B cell (primary cell): ENCODE measurements around the gene COL13A1. TPM values are rescaled to one million over a fixed set of nuclear protein-coding genes. Genes with fewer than 3 reads are reported as not detected.

Experiments
- ATAC-seq: fragments of 200-7000 bp; cut with Tn5 transposase; one replicate; pipeline ENCODE4 v1.10.0; 2021; ENCODE audit warnings: low read depth, mild to moderate bottlenecking, moderate number of reproducible peaks, moderate library complexity
- CTCF ChIA-PET: fragments of 350-600 bp; sonication (Branson Sonifier 250); formaldehyde crosslinking; loops from one replicate; lab custom pipeline; 2021; ENCODE audit warnings: antibody characterized with exemption, inconsistent platforms; lab: Charles Lee
- POLR2A ChIA-PET: fragments of 350-600 bp; sonication (Branson Sonifier 250); formaldehyde crosslinking; loops from one replicate; lab custom pipeline; 2021; ENCODE audit warnings: antibody characterized with exemption; lab: Charles Lee
- DNase-seq: peaks from one replicate; pipeline ENCODE4 v3.0.0; 2013
- H2AFZ ChIP-seq: 2 replicates; pipeline ENCODE4 v1.6.1; 2012; ENCODE audit warnings: mild to moderate bottlenecking, low read depth, low read length; ENCODE audit not compliant: insufficient read depth, poor library complexity, severe bottlenecking
- H3K27ac ChIP-seq, 2 donors: 1 replicate in 1 of 2; 2 replicates in 1 of 2; pipeline ENCODE4 v1.5.1; 2012 to 2013; ENCODE audit warnings: low read length in 2 of 2, mild to moderate bottlenecking in 2 of 2, moderate library complexity in 1 of 2
- H3K27me3 ChIP-seq, 4 experiments: fragments of 200-600 bp in 1 of 4; sonication (generic) in 1 of 4; replicated peaks in 1 of 4; 1 replicate in 2 of 4; 2 replicates in 2 of 4; pipeline versions ENCODE4 v1.6.1 to v1.7.0; 2013 to 2016; ENCODE audit warnings: low read length in 3 of 4, mild to moderate bottlenecking in 2 of 4, mixed read lengths in 1 of 4, moderate library complexity in 1 of 4; ENCODE audit not compliant: insufficient read depth in 4 of 4, control insufficient read depth in 3 of 4; ENCODE audit errors: control extremely low read depth in 1 of 4
- H3K36me3 ChIP-seq, 2 experiments: replicated peaks in 1 of 2; 1 replicate in 1 of 2; 2 replicates in 1 of 2; pipeline versions ENCODE4 v1.6.1 to v1.7.1; 2013; ENCODE audit warnings: low read length in 1 of 2; ENCODE audit not compliant: insufficient read depth in 2 of 2, control insufficient read depth in 1 of 2; ENCODE audit errors: control extremely low read depth in 1 of 2, extremely low read depth in 1 of 2
- H3K4me1 ChIP-seq, 2 donors: fragments of 200-600 bp in 1 of 2; sonication (generic) in 1 of 2; 1 replicate in 1 of 2; 2 replicates in 1 of 2; pipeline versions ENCODE4 v1.5.1 to v1.6.1; 2013 to 2017; ENCODE audit warnings: low read length in 2 of 2; ENCODE audit not compliant: control insufficient read depth in 2 of 2, insufficient read depth in 2 of 2
- H3K4me2 ChIP-seq: replicated peaks from 2 replicates; pipeline ENCODE3; 2012; ENCODE audit warnings: mild to moderate bottlenecking, low read depth, low read length; ENCODE audit not compliant: poor library complexity, severe bottlenecking
- H3K4me3 ChIP-seq, 5 experiments: fragments of 200-600 bp in 1 of 5; sonication (generic) in 1 of 5; 1 replicate in 3 of 5; 2 replicates in 2 of 5; pipeline versions ENCODE4 v1.5.1 to v1.7.0; 2011 to 2016; ENCODE audit warnings: low read length in 4 of 5, mild to moderate bottlenecking in 4 of 5, low read depth in 2 of 5, control low read depth in 1 of 5, moderate library complexity in 1 of 5; ENCODE audit not compliant: insufficient read depth in 1 of 5; ENCODE audit errors: control extremely low read depth in 1 of 5, extremely low read depth in 1 of 5
- H3K79me2 ChIP-seq: fragments of 200-600 bp; sonication (generic); one replicate; pipeline ENCODE4 v1.6.0; 2016; ENCODE audit warnings: low read length; ENCODE audit not compliant: control insufficient read depth, insufficient read depth
- H3K9ac ChIP-seq: fragments of 200-600 bp; sonication (generic); 2 replicates; pipeline ENCODE4 v1.6.1; 2017; ENCODE audit warnings: mild to moderate bottlenecking, low read length, moderate library complexity
- H3K9me3 ChIP-seq, 3 donors: one replicate each; pipeline versions ENCODE4 v1.6.1 to v1.7.1; 2013; ENCODE audit warnings: low read length in 2 of 3; ENCODE audit not compliant: control insufficient read depth in 2 of 3, insufficient read depth in 1 of 3; ENCODE audit errors: control extremely low read depth in 1 of 3
- H4K20me1 ChIP-seq: 2 replicates; pipeline ENCODE4 v1.6.0; 2012; ENCODE audit warnings: mild to moderate bottlenecking, low read length; ENCODE audit not compliant: insufficient read depth, control insufficient read depth, poor library complexity, severe bottlenecking
- H3K27ac Mint-ChIP-seq: one replicate; pipeline ENCODE4 v1.8.0; 2021; ENCODE audit warnings: mixed read lengths
- H3K27me3 Mint-ChIP-seq: one replicate; pipeline ENCODE4 v1.8.0; 2021; ENCODE audit warnings: mixed read lengths
- H3K4me1 Mint-ChIP-seq: one replicate; pipeline ENCODE4 v1.8.0; 2021; ENCODE audit warnings: mixed read lengths
- H3K4me3 Mint-ChIP-seq: one replicate; pipeline ENCODE4 v1.8.0; 2021; ENCODE audit warnings: mixed read lengths
- H3K9me3 Mint-ChIP-seq: one replicate; pipeline ENCODE4 v1.8.0; 2022; ENCODE audit warnings: mixed read lengths; ENCODE audit not compliant: insufficient read depth
- CTCF ChIP-seq: fragments of 200-600 bp; IDR thresholded peaks from one replicate; pipeline ENCODE4 v1.8.0; 2022; ENCODE audit warnings: antibody characterized with exemption, mild to moderate bottlenecking
- EZH2 ChIP-seq: IDR thresholded peaks from 2 replicates; pipeline ENCODE4 v1.6.1; 2012; ENCODE audit warnings: borderline replicate concordance, low read depth, mild to moderate bottlenecking, moderate library complexity, low read length; ENCODE audit not compliant: insufficient read depth, poor library complexity, severe bottlenecking
- WGBS: methylation state at CpG from one replicate; pipeline ENCODE4 v1.1.5; 2013; ENCODE audit warnings: missing lambda C conversion rate; ENCODE audit not compliant: insufficient coverage; 5-methylcytosine and 5-hydroxymethylcytosine counted together
- intact Hi-C: fragments of 100-400 bp; cut with micrococcal nuclease; formaldehyde crosslinking; loops from one replicate; pipeline ENCODE4 v1.10.0; 2022
- polyA plus RNA-seq: library from polyadenylated mRNA; depleted of rRNA; stranded (reverse); fragments of >200 nt; gene quantifications from 2 replicates; pipeline ENCODE4 v1.2.3, GENCODE V29; 2012
- total RNA-seq, 2 donors: library from RNA; stranded (reverse); fragments of 120-200 nt in 1 of 2; gene quantifications; 1 replicate in 1 of 2; 2 replicates in 1 of 2; pipeline versions ENCODE4 v1.2.3 to v1.2.4, GENCODE V29; 2013 to 2022

The COL13A1 gene
- total and polyA plus RNA-seq, 2 donors (not counting 1 experiment from before 2014, with no cell fraction given), result not detected

GRCh38 chr10:69876286-69876685 lies 74.6 kb downstream of the COL13A1 start:
- Histone ChIP-seq H3K27me3 (peaks cover 0 to 11% (median 0%) of the 10 kb centered on the region in 4 experiments), H3K27ac (no peak overlapping the region), H3K4me2 (no peak overlapping the region), H3K36me3 (no peaks in the 10 kb centered on the region), H2AFZ (no peak overlapping the region), H3K4me3 (no peak overlapping the region), H3K79me2 (no peaks in the 10 kb centered on the region), H3K9me3 (no peaks in the 10 kb centered on the region), H3K4me1 (no peaks in the 10 kb centered on the region), H4K20me1 (no peaks in the 10 kb centered on the region), H3K9ac (no peak overlapping the region)
- ATAC-seq (no peak), DNase-seq (no peak)
- Mint-ChIP-seq H3K27me3 (peaks cover 14% of the 10 kb centered on the region), H3K27ac (no peak overlapping the region), H3K4me3 (no peak overlapping the region), H3K9me3 (no peaks in the 10 kb centered on the region), H3K4me1 (no peaks in the 10 kb centered on the region)
- WGBS, result 89% methylated on average over 7 of the region's 8 CpGs
- POLR2A ChIA-PET, result no interaction called here
- CTCF ChIA-PET, result no interaction called here
- intact Hi-C loops, result no loop called here
- TF ChIP-seq EZH2 (no peak), CTCF (no peak)

- H3K79me2 ChIP-seq, result no peaks in the 10 kb centered on the region
- no peaks in the 10 kb centered on the region for H4K20me1 ChIP-seq
- H3K9ac ChIP-seq, result no peak overlapping the region
- no peaks in the 10 kb centered on the region for H3K9me3 Mint-ChIP-seq
- DNase-seq, result no peak
- H3K27me3 Mint-ChIP-seq, result peaks cover 21% of the 10 kb centered on the region
- no peak overlapping the region for H3K27ac ChIP-seq
- ChIA-PET POLR2A (no interaction called here), CTCF (no interaction called here)
- H3K4me1 Mint-ChIP-seq, result no peaks in the 10 kb centered on the region
- H3K4me1 ChIP-seq, result no peaks in the 10 kb centered on the region
- no peak overlapping the region for H3K4me3 ChIP-seq
- H3K4me3 Mint-ChIP-seq, result no peak overlapping the region
- H2AFZ ChIP-seq, result no peak overlapping the region
- no peak overlapping the region for H3K27ac Mint-ChIP-seq
- no peaks in the 10 kb centered on the region for H3K9me3 ChIP-seq
- TF ChIP-seq CTCF, result no peak
- TF ChIP-seq EZH2, result no peak
- intact Hi-C loops, result no loop called here
- ATAC-seq, result no peak
- peaks cover 0 to 11% (median 0%) of the 10 kb centered on the region in 4 experiments for H3K27me3 ChIP-seq
- H3K36me3 ChIP-seq, result no peaks in the 10 kb centered on the region
- no peak overlapping the region for H3K4me2 ChIP-seq
- WGBS, result 93% methylated on average over 1 of the region's 3 CpGs
Measured at GRCh38 chr10:69876931-69877330, 75.2 kb downstream of the COL13A1 start.
